ENCODE measurements around the gene PLD1.

PLD1 gene

GRCh38 chr3:171687064-171687463 is 123.2 kb downstream of the PLD1 start:
- TF ChIP-seq CTCF (IDR thresholded peaks at IDR 0.05; ENCODE audit: control extremely low read depth, extremely low read depth, low read depth, missing control alignments): no peak
- ChIA-PET POLR2A (no interaction called here), CTCF (interaction anchor here (0.8 to 1.4 kb wide), 2 partner anchors 26 to 40 kb away, joined by 3 to 5 read pairs; no protein-coding TSS in a partner anchor)
- DNase-seq (ENCODE audit: extremely low spot score): no peak

GRCh38 chr3:171685116-171685895 is 125.0 kb downstream of the PLD1 start:
- DNase-seq (ENCODE audit: extremely low spot score): no peak
- POLR2A ChIA-PET: no interaction called here
- CTCF ChIA-PET: interaction anchor here (1.2 to 1.6 kb wide), 2 partner anchors 10 to 17 kb away, joined by 3 to 4 read pairs; no protein-coding TSS in a partner anchor

DNA sequence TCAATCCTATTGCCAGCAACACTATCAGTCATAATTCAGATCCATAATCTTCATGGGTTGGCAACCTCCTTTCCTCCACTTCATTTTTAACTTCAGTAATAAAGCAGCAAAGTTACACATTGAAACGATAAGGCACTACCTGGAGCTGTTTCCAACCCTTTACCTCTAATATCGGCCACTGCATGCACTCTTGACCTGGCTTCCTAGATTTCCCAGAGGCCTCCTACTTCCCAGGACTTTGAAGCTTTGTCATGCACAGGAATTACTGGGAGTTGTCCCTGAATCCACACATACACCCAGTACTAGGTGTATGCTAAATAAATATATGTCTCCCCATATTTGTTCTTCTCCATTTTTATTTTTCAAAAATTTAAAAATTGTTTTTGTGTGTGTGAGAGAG is 126.1 kb downstream of the PLD1 start:
- TF ChIP-seq CTCF (IDR thresholded peaks at IDR 0.05; ENCODE audit: control extremely low read depth, extremely low read depth, low read depth, missing control alignments): no peak
- CTCF ChIA-PET: interaction anchor here (1.2 kb wide), 1 partner anchor 16 kb away, joined by 4 read pairs; no protein-coding TSS in a partner anchor
- no peak for DNase-seq (ENCODE audit: extremely low spot score)
- POLR2A ChIA-PET: no interaction called here

More at GRCh38 chr3:171685116-171685895, 125.0 kb downstream of the PLD1 start:
- TF ChIP-seq CTCF (IDR thresholded peaks at IDR 0.05; ENCODE audit: control extremely low read depth, extremely low read depth, low read depth, missing control alignments): no peak

DNA sequence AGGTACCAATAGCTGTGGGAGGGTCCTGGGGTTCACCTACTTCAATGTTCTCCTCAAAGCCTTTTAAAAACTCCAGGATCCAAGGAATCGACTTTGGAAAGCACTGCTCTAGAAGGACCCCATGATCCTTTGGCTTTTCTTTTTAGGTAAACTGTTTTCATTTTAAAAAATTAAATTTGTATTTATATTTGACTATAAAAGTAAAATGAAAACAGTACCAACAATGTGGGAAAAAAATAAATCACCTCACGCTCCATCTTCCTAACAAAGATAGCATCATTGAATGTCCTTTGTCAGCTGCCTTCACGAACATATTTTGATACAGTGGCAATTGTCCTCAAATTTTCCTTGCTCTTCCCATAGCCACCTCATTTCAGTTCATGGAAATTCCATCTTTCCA is 127.5 kb downstream of the PLD1 start:
- ChIA-PET POLR2A (no interaction called here), CTCF (no interaction called here)
- no peak for TF ChIP-seq CTCF (IDR thresholded peaks at IDR 0.05; ENCODE audit: control extremely low read depth, extremely low read depth, low read depth, missing control alignments)
- DNase-seq (ENCODE audit: extremely low spot score): no peak

GRCh38 chr3:171680726-171681411 is 129.4 kb downstream of the PLD1 start:
- ChIA-PET POLR2A (no interaction called here), CTCF (interaction anchor here (0.7 to 1.1 kb wide), 2 partner anchors 10 to 16 kb away, joined by 3 read pairs; no protein-coding TSS in a partner anchor)
- no peak for DNase-seq (ENCODE audit: extremely low spot score)
- TF ChIP-seq CTCF (IDR thresholded peaks at IDR 0.05; ENCODE audit: control extremely low read depth, extremely low read depth, low read depth, missing control alignments): no peak

GRCh38 chr3:171678971-171679492 is 131.3 kb downstream of the PLD1 start:
- no peak for DNase-seq (ENCODE audit: extremely low spot score)
- CTCF ChIA-PET: interaction anchor here (0.9 to 1.3 kb wide), 2 partner anchors 9 kb away, joined by 3 to 4 read pairs; no protein-coding TSS in a partner anchor
- no peak for TF ChIP-seq CTCF (IDR thresholded peaks at IDR 0.05; ENCODE audit: control extremely low read depth, extremely low read depth, low read depth, missing control alignments)
- POLR2A ChIA-PET: no interaction called here

All from GM10248 (cell line).